ENCODE results near the gene TMEM135. TPM values are rescaled to one million over a fixed set of nuclear protein-coding genes. Genes with fewer than 3 reads are reported as not detected.
"Not testable (repeated sequence)": the region's sequence is repeated elsewhere in the genome, so short reads cannot be mapped to it uniquely, and the experiment has no call there.

The TMEM135 gene
- 19.3 TPM for polyA plus RNA-seq (2012; ENCODE audit: missing spikeins)

DNA sequence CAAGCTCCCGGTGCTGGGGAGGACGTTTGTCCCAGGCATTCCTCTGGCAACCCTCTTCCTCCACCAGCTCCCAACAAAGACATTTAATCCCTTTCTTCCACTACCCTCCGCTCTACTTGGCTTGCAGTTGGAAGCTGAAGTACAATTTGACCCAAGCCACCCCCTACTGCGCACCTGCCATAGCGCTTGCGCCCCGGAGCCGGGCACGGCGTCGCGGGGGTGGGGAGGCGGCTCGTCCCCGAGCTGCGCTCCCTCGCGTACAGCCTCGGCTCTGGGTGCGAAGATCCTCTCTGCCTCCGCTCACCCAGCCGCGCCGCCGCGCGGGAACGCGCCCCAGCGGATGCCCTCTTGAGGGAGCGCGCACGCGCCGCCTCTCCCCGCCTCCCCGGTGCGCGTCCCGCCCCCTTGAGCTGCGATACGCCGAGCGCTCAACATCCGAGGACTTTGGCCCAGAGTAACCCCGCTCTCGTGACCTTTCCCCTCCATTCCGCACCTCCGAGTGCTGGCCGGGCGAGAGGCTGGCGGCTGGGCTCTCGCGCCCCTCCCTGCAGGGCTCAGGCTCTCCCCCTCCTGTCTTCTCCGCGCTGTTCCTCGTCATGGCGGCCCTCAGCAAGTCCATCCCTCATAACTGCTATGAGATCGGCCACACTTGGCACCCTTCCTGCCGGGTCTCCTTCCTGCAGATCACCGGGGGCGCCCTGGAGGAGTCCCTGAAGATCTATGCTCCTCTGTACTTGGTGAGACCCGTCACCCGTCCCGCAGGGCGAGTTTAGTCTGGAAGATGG is at the start of gene TMEM135:
TSS of gene TMEM135 (plus strand) at position 485 of the 785 bp plus-strand sequence. CDS start at position 597, 112 bp downstream.
- peak; percentile 100 for FAIRE-seq

DNA sequence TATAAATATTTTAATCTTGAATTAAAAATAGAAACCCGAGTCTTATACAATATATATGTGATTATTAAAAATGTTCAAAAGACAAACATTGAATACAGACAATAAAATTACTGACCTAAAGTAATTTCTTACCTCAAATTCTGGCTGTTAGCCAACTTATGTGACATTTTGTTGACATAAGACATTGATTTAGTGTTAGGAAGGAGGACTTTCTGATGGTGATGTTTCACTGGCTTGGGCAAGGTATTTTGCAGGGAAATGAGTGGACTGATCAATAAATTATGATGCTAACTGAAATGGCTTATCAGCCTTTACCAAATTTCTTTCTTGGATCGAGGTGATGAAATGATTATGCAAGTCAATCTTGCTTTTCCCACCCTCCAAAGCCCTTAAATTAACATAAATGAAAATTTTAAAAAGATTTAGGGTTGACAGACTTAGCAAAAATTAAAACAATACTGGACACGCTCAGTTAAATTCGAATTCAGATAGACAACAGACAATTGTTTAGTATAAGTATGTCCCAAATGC is 49.3 kb upstream of the TMEM135 start:
- DNase-seq (ENCODE audit: insufficient read length) (no peak), FAIRE-seq (no peak)
- no peak for TF ChIP-seq TAF1 (IDR thresholded peaks at IDR 0.05; ENCODE audit: borderline replicate concordance, low read depth, low read length)
- no peak for TF ChIP-seq POLR2A (IDR thresholded peaks at IDR 0.05; ENCODE audit: low read depth, low read length)
- TF ChIP-seq POLR2AphosphoS5 (IDR thresholded peaks at IDR 0.05; ENCODE audit: low read depth, low read length): no peak

More for the DNA sequence above, at the start of gene TMEM135:
- TF ChIP-seq TAF1 (IDR thresholded peaks at IDR 0.05; ENCODE audit: borderline replicate concordance, low read depth, low read length): no peak; the same call in 1 of the 2 replicates
- TF ChIP-seq POLR2AphosphoS5 (IDR thresholded peaks at IDR 0.05; ENCODE audit: low read depth, low read length): peak; percentile 63; the same call in 1 of the 2 replicates
- TF ChIP-seq POLR2A (IDR thresholded peaks at IDR 0.05; ENCODE audit: low read depth, low read length): peak; percentile 72; the same call in 1 of the 2 replicates
- peak; percentile 94 for DNase-seq (ENCODE audit: insufficient read length)

DNA sequence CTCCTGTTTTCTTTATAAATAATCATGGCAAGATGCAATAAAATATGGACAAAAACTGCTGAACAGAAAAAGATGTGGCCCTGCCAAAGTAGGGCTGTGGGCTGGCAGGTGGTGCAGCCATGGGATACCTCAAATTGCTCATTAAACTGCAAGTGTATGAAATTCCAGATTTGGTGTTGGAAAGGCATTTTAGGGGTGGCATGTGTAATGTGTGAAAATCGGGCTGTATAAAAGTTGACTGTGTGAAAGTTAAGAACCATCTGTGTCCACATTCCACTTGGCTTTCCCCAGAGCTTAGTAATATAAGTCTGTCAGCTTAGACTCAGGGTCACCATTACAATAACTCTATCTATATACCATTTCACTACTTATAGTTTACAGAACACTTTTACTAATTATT is 47.7 kb upstream of the TMEM135 start:
- FAIRE-seq (no peak), DNase-seq (ENCODE audit: insufficient read length) (no peak)
- TF ChIP-seq POLR2A (IDR thresholded peaks at IDR 0.05; ENCODE audit: low read depth, low read length): no peak
- no peak for TF ChIP-seq POLR2AphosphoS5 (IDR thresholded peaks at IDR 0.05; ENCODE audit: low read depth, low read length)
- TF ChIP-seq TAF1 (IDR thresholded peaks at IDR 0.05; ENCODE audit: borderline replicate concordance, low read depth, low read length): no peak

DNA sequence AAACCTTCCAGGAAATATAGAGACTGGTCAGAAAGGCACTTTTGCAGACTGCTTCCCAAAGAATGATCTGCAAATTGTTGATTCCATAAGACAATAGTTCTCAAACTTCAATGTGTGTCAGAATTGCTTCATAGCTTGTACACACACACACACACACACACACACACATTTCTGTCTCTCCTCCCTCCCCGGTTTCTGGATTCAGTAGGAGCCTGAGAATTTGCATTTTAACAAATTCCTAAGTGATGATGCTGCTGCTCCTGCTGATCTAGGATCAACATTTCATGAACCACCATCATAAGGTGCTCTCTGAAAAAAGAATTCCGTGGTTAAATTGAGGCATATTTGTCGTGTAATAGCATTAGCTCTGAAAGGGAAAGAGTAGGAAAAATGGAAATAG is 47.2 kb upstream of the TMEM135 start:
- FAIRE-seq: no peak

DNA sequence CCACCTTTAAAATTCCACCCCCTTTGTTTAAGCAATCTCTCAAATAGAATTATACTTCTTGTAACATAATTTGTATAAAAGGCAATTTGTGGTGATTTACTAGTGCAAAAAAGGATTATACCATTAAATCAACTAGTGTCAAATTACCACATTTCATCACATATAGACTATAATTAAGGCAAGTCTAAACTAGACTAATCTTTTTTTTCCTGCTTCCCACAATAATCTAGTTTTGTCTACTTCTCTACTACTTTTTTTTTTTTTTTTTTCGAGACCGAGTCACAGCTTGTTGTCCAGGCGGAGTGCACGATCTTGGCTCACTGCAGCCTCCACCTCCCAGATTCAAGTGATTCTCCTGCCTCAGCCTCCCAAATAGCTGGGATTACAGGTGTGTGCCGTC is 46.4 kb upstream of the TMEM135 start:
- FAIRE-seq (no peak), DNase-seq (ENCODE audit: insufficient read length) (no peak)
- TF ChIP-seq TAF1 (IDR thresholded peaks at IDR 0.05; ENCODE audit: borderline replicate concordance, low read depth, low read length) (no peak), POLR2AphosphoS5 (IDR thresholded peaks at IDR 0.05; ENCODE audit: low read depth, low read length) (no peak), POLR2A (IDR thresholded peaks at IDR 0.05; ENCODE audit: low read depth, low read length) (no peak)

More for the DNA sequence above, 47.2 kb upstream of the TMEM135 start:
- TF ChIP-seq POLR2A (IDR thresholded peaks at IDR 0.05; ENCODE audit: low read depth, low read length) (no peak), POLR2AphosphoS5 (IDR thresholded peaks at IDR 0.05; ENCODE audit: low read depth, low read length) (no peak)
- no peak for DNase-seq (ENCODE audit: insufficient read length)

DNA sequence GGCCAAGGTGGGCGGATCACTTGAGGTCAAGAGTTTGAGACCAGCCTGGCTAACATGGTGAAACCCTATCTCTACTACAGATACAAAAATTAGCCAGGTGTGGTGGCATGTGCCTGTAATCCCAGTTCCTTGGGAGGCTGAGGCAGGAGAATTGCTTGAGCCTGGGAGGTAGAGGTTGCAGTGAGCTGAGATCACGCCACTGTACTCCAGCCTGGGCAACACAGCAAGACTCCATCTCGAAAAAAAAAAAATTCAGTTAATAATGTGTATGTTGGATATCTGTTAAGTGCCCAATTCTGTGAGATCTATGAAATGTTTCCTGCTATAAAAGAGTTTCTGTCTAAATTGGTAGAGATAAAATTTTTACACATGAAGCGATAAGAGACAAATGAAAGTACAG is 45.4 kb upstream of the TMEM135 start:
- FAIRE-seq; DNase-seq (ENCODE audit: insufficient read length): not testable (repeated sequence)

DNA sequence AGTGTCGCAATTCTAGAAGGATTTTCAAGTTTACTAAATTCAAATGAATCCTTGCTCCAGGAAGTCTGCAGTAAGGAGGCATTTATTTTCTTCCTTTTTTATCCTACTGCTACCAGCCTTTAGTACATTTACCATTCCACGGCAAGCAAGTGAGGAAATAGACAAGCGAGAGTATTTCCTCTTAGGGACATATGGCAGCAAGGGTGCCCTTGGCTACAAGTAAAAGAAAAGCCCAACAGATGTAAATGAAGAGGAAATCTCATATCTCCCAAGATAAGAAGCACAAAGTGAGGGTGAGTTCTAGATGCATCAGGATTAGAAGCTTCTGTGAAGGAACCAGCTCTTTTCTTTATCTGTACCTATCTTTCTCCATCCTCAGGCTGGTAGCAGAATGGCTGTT is 44.7 kb upstream of the TMEM135 start:
- FAIRE-seq (no peak), DNase-seq (ENCODE audit: insufficient read length) (no peak)
- TF ChIP-seq POLR2A (IDR thresholded peaks at IDR 0.05; ENCODE audit: low read depth, low read length) (no peak), POLR2AphosphoS5 (IDR thresholded peaks at IDR 0.05; ENCODE audit: low read depth, low read length) (no peak), TAF1 (IDR thresholded peaks at IDR 0.05; ENCODE audit: borderline replicate concordance, low read depth, low read length) (no peak)

DNA sequence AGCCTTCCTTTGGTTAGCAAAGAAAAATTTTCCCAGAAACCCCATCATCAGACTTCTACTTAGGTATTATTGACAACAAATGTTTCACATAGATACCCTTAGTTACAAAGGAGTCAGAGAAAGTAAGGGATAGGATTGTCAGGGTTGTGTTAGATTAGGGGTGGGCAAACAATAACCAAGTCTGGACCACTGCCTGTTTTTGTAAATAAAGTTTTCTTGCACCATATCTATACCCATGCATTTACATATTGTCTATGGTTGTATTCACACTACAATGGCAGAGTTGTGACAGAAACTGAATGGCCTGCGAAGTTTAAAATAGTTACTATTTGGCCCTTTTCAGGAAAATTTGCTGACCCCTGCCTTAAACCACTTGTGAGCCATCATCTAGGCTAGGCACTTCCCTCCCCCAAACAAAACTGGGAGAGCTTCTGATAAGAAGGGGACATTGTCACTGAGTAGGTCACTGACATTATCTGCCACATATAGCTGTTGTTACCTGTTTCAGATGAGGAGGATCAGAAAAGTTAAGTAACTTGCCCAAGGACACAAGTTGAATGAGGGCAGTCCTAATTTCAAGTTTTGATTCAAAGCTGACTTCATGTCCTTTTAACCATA is 40.7 kb upstream of the TMEM135 start:
- no peak for DNase-seq (ENCODE audit: insufficient read length)
- no peak for FAIRE-seq
- TF ChIP-seq POLR2AphosphoS5 (IDR thresholded peaks at IDR 0.05; ENCODE audit: low read depth, low read length) (no peak), POLR2A (IDR thresholded peaks at IDR 0.05; ENCODE audit: low read depth, low read length) (no peak), TAF1 (IDR thresholded peaks at IDR 0.05; ENCODE audit: borderline replicate concordance, low read depth, low read length) (no peak)

DNA sequence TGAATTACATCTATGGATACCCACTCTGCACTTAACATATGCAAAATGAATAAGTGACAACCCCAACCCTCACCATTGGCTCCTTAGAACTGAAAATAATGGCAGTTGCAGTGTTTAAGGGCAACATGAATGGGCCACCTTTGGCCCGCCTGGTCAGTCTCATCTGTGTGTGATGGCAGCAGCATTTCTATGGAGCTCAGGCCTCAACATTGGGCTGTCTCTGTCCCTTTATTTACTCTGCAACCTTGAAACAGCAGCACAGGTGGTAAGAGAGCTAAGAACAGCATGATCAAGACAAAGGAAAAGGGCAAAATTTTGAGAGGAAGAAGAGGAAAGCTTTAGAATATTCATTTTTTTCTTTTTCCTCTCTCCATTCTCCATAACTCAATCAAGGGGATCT is 38.3 kb upstream of the TMEM135 start:
- DNase-seq (ENCODE audit: insufficient read length) (no peak), FAIRE-seq (no peak)
- TF ChIP-seq POLR2AphosphoS5 (IDR thresholded peaks at IDR 0.05; ENCODE audit: low read depth, low read length): no peak
- no peak for TF ChIP-seq POLR2A (IDR thresholded peaks at IDR 0.05; ENCODE audit: low read depth, low read length)
- no peak for TF ChIP-seq TAF1 (IDR thresholded peaks at IDR 0.05; ENCODE audit: borderline replicate concordance, low read depth, low read length)

DNA sequence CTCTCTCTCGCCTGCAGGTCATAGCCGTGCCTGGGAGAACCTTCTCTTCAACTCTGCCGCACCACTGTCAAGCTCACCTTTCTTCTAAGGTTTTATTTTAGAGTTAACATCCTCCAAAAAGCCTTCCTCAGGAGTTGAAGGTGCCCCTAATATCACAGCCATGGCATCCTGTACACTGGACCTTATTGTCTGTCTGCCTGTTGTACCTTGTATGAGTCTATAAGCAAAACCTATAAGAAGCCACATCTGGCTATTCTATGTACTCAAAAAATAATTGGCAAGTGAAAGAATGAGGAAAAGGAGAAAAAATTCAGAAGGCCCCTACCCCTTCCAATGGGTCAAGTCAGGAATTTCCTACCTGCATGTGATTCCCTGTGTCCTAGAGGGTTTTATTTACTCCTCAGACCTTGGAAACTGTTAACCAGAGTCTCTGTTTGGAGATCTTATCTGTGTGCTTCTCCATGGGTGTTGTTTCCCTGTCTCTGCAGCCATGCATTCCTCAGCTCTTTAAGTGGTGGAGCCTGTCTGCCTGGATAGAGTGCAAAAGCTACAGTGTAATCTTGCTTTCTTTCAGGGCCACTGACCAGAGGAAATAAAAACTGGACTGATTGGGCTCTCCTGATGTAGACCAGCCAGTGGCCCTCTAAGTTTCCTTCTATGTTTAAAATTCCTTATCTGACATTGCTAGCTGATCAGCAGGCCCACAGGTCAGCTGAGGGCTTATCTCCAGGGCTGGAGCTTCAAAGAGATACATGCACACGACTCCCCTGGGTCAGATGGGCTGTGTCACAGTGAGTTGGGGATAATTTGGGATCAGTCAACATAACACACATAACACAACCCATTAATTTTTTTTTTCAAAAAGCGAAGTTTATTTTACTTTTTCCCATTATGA is 37.6 kb upstream of the TMEM135 start:
- no peak for DNase-seq (ENCODE audit: insufficient read length)
- TF ChIP-seq POLR2A (IDR thresholded peaks at IDR 0.05; ENCODE audit: low read depth, low read length) (no peak), TAF1 (IDR thresholded peaks at IDR 0.05; ENCODE audit: borderline replicate concordance, low read depth, low read length) (no peak), POLR2AphosphoS5 (IDR thresholded peaks at IDR 0.05; ENCODE audit: low read depth, low read length) (no peak)
- FAIRE-seq: no peak

DNA sequence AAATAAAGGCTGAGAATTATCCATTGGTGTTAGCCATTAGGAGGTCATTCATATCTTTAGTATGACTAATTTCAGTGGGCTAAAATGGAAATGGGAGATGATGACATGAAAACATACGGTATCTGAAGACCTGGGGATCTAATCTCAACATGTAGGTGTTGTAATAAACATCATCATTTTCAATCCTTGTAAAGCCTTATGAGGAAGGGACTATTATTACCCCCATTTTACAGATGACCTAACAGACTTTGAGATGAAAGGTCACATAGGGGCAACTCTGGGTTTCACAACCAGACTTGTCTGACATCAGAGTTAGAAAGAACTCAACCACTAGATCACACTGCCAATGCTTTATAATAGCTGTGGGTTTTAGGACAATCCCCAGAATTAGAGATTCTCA is 34.8 kb upstream of the TMEM135 start:
- FAIRE-seq: no peak
- TF ChIP-seq POLR2AphosphoS5 (IDR thresholded peaks at IDR 0.05; ENCODE audit: low read depth, low read length) (no peak), POLR2A (IDR thresholded peaks at IDR 0.05; ENCODE audit: low read depth, low read length) (no peak), TAF1 (IDR thresholded peaks at IDR 0.05; ENCODE audit: borderline replicate concordance, low read depth, low read length) (no peak)
- DNase-seq (ENCODE audit: insufficient read length): no peak

DNA sequence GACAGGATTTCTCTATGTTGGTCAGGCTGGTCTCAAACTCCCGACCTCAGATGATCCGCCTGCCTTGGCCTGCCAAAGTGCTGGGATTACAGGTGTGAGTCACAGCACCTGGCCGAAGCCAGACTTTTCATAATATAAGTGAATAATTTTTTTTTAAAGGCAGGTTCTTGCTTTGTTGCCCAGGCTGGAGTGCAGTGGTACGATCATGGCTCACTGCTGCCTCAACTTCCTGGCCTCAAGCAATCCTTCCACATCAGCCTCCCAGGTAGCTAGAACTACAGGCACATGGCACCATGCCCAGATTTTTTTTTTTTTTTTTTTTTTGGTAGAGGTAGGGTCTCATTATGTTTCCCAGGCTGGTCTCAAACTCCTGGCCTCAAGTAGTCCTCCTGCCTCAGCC is 33.5 kb upstream of the TMEM135 start:
- not testable (repeated sequence) for DNase-seq (ENCODE audit: insufficient read length); FAIRE-seq
